ENCODE data around the gene ZMAT5.
A peak's percentile ranks its signal among the peaks of the same experiment; 100 is the strongest.

ZMAT5 gene

DNA sequence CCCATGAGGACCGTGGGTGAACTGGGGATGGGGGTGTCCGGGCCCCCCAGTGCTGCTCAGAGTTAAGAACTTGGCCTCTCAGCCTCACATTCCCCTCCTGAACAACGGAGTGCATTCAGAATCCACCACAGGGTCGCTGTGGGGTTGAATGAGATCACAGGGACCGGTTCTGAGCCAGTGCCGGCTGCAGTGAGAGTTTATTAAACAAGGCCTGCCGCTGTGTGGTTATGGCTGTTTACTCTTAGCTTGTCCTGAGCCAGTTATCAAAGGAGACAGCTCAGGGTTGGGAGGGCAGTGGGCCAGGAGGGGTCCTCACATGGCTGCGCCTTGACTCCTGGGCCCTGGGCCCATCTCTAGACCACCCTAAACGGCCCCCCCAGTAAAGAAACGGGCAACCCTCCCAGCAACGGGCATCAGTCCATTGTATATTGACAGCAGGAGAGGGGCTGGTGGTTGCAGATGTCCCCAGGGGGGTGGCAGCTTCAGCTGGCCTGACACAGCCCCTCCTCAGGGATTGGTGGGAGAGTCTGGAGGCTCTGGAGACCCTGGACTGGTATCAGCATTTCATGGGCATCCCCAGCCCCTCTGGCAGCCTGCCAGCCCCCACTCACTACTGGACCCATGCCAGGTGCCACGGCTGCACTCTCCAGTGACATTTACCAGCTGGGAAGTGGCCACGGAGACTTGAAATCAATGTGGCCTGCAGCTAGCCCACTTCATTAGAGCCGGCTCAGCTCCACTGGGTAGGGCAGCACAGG lies 62.1 kb downstream of the ZMAT5 start:
- no peak for DNase-seq

DNA sequence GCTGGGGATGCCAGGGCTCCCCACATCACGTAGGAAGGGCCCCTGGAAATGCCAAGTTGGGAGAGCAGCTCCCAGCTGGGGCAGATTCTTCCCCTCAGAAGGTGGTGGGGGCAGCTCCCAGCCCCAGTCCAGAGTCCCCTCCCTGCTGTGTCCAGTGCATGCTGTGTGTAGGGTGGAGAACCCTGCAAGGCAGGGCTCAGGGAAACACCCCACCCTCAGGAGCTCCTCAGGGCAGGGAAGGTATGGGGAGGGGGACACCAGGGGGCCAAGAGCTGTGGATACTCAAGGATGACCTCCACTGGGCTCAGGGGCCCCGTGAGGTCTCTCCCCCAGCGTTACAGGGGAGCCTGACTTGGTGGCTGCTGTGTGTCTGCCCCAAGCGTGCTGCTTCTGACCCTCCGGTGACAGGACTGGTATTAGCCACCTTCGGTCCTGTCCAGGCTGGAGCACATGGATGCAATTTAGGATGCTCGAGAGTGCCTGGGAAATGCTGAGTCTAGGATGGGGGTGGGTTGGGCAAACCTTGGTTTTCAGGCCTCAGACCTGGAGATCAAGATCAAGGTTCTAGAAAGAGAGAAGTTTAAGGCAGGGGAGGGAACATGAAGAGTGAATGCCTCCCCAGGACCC lies 63.1 kb downstream of the ZMAT5 start:
- DNase-seq: no peak

DNA sequence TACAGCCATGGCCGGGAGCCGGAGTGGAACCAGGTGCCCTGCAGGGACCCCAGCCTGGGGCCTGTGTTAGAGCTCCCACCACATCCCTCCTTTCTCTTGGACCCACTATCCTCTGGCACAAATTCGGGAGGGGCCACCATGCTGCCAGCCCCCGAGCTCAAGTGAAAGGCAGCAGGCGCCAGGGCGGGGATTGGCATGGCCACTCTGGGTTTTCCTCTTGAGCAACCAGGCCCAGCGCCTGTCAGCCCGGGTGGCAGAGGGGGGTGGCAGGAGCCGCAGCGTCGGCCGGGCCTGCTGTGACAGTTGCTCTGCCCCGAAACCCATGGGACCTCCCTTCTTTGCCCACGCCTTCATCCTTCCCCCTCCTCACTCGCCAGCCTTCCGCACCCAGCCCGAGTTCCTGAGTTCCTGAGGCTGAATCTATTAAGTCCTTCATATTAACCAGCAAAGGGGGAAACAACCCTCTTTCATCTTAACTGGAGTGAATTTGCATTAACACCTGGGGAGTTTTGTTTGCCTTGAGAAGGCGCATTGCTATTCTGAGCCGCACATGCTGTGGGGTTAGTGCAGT lies 63.8 kb downstream of the ZMAT5 start:
- no peak for DNase-seq

DNA sequence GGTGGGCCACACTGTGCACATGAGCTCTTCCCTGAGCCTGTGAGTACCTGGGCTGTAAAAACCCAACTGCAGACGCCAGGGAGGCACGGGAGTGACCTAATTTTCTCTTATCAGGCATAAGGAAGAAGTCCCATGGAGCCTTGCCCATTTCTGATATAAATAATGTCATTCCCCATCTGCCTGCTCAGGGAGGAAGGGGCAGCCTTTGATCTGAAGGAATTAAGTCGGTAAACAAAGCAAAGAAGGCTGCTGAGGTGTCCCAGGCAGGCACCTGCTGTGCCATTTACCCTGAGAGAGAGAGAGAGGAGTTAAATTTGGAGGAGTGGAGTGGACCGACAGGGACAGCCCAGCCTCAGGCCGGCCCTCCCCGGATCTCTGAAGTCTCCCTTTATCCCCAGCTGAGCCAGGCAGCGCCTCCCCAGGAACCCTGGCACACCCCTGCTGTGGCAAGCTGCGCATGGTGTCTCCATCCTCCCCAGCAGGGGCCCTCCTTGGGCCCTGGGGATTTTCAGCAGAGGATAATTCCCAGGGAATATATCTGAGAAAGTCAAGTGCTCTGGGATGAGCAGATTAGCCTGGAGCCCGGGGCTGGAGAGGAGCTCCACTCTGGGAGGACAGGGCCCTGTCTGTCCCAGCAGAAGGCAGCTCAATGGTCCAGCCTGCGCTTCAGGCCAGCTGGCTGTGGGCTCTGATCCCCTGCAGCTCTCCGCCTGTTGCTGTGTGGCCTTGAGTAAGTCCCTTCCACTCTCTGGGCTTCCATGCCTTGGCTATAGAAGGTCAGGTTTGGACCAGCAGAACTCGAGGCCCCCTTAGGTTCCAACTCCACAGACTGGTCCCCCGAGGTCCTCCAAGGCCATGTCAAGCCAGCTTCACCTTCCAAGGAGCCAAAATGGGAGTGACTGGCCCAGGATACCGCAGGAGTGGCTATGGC lies 64.5 kb downstream of the ZMAT5 start:
- DNase-seq: no peak

DNA sequence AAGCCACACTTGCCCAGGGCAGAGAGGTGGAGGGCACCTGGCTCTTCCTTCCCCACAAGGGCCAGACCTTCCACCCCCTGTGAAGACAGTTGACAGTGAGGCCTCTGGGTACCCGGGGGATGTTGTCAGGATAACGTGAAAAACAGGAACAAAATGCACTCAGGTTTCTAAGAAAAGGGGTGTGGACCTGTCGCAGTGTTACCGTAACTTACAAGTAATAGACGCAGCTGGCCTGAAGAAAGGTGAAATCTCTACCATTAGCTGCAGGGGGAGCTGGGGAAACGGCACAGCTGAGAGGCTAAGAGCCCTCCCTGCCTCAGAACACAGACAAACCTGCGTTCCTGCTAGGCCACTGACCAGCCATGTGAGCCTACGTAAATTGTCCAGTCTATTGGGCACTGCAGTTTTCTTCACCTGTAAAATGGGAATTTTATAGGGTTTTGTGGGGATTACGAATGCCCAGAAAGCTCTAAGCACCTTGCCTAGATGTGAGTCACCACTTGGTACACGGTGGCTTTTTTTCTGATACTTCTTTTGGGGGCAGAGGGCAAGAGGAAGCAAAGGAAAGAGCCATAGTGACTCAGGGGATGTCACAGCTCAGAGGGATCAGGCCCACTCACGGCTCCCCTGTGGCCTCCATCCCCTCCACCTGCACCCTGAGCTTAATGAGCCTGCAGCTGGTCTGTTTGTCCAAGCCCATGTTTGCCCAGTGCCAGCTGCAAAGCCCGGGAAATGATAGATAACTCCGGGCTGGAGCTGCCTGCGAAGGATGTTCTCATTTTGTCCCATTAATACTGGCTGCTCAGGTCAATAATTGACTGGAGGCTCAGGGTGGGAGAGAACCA lies 65.4 kb downstream of the ZMAT5 start:
- peak; percentile 30 for DNase-seq

DNA sequence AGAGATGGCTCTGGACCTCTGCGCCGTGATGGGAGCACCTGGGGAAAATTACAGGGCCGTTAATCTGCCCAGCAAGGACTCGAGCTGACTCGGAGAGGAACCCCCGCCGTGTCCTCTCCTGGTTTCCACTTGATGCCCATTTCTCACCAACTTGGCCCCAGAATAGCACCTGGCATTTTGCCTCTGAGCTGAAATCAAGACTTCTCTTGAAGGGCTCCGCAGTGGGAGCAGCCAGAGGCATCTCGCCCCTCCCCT lies 66.0 kb downstream of the ZMAT5 start:
- DNase-seq: no peak

DNA sequence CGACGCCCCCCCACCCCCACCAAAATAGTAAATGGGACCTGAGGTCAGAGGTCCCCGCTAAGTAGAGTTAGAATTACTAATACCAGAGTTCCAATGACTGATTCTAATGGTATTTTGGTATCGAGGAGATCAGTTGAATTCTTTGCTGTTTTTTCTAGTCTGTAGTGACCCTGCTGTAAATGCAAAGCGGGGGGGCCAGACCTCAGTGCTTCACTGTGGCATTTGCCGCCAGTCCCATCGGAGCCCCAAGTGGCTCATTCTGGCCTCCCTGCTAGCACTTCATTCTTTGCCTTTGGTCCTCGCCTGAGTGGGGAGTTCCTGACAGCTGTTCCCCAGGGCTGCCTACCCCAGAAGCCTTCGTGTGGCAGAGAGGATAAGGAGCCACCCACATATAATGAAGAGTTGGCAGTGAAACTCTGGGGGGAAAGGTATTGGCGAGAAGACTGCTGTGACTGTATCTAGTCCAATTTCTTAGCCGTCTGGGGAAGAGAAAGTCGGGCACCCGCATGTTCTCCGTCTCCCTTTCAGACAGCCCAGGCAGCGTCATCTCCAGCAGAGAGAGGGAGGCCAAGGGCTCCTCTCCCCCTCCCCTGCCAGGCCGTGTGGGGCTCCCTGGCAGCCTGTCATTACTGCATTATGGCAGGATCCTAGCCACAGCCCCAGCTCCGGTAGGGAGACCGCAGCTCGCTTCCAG lies 66.5 kb downstream of the ZMAT5 start:
- no peak for DNase-seq

DNA sequence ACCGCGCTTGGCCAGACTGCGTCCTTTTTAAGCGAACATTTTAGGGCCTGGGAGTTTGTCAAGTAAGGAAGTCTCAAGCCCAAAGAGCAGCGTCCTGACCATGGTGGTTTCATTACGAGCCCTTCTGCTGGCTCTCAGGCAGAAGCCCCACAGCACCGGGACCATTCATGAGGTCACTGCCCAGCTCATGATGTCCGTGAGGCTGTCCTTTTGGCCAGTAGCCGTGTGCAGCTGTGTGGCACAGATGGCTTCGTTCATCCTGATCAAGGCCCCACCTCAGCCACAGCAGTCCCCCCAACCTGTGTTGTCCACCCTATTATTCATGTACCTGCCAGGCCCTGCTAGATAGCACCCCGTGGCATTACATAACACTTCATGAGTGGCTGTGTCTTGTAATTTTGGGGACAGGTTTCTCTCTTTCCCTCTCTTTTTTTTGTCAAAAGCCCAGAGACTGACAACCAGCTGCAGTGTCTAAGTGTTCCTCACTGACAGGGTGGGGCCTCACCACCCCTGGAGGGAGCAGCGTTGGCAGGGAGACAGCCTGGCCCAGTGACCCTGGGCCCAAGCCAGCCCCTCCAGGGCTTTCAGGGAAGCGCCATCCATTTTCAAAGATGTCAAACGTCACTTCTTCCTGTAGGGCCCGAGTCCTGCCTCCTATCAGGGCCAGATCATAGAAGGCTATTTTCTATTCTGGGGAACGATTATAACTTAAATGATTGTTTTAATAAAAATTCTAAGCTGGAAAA lies 68.8 kb downstream of the ZMAT5 start:
- no peak for DNase-seq

DNA sequence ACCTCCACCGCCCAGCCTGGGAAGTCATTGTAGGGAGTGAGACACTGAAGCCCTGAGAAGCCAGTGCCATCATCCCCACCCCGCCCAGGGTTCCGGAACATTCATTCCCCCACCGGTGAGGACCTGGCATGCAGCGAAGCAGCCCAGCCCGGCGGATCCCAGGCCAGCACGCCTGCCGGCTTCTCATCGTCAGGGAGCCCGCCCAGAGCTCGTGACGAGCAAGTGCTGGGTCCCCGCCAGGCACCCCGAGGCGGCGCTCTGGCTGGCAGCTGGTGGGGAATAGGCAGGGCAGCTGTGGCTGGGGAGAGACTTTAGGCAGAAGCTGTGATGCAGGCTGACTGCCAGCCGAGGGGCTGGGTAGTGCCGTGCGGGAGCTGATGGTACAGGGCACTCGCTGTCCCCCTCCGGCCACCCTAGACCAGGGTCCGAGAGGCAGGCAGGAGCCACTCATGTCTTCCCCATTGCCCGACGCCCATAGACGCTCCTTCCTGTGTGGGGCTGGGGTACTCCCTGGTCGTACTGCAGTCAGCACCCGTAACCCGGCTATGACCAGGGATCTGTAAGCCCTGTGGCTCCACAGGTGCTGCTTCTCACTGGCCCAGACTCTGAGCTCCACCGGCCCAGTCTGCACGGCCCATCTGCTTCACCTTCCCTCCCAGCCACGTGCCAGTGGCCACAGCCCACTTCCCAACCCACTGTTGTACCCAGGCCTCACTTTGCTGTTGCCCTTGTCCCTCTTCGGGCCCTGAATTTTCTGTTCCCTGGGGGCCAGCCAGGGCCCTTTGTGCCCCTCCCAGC lies 71.5 kb downstream of the ZMAT5 start:
- DNase-seq: no peak

DNA sequence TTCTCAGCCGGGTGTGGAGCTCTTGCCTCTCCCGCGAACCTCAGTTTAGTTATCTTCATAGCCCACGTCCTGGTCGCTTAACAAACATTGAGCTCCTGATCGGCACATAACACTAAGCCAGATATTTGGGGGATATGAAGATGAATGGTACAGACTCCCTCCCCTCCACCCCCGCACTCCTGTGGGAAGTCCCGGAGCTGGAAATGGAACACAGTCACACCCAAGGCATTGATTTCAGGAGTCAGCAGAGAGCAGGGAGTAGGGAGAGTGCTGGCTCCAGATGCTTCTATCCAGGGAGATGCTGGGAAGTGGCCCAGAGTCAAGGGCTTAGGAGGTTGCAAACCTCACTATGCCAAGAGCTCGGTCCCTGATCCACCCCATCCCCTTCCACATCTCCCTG lies 73.1 kb downstream of the ZMAT5 start:
- no peak for DNase-seq

DNA sequence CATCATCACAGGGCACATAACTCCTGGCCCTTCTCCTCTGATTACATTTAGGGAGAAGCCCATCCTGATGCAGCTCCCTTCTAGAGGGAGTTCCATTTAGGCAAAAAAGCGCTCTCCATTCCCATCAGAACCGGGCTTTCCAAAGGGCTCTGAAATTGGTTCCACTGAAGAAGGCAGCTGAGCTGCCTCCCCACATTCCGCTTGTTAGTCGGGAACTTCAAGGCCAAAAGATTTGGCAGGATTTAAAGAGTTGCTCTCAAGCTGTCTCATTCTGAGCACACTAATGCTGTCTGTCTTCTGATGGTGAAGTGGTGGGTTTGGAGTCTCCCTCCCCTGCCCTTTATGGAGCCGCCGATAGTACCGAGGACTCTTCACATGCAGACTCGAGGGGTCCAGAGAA lies 73.6 kb downstream of the ZMAT5 start:
- DNase-seq: no peak

DNA sequence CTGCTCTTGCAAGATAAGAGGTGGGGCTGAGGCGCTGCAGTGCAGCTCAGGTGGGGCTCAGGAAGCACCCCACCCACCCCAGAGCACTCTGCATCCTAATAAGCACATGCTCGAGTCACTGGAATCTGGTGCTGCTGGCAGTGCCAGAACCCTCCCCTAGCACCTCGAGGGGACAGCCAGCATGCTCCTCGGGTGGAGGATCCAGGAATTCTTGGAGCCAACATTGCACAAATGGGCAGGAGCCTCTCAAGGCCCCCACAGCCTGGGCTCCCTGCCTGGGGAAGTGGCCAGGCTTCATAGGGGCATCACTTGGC lies 74.5 kb downstream of the ZMAT5 start:
- no peak for DNase-seq

DNA sequence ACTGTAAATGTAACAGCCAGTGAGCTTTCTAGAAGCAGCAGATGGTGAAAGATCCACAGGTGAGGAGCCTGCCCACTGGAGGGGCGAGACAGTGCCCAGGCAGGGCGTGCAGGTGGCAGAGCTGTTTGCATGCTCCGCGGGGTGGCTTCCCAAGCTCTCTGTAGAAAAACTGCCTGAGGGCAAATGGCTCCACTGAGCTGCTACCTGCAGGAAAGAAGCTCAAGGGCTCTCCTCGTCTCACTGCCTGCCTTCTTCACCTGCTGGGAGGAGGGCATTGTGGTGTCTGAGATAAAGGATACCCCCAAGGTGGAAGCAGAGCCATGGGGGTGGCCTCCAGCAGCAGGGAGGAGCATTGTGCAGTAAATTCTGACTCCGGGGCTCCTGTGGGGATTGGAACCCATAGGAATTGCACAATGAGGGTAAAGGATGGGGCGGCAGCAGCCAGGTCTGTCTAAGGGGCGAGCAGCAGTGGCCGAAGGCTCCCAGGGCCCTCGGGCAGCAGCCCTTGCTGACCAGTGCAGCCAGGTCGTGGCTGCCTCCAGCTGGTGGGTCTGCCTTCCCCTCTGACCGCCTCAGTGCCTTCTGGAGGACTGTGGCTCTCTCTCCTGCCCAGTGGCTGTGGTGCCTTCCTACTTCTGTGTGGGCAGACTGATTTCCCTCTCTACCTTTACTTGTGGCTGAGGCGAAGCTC lies 75.0 kb downstream of the ZMAT5 start:
- DNase-seq: peak; percentile 40

DNA sequence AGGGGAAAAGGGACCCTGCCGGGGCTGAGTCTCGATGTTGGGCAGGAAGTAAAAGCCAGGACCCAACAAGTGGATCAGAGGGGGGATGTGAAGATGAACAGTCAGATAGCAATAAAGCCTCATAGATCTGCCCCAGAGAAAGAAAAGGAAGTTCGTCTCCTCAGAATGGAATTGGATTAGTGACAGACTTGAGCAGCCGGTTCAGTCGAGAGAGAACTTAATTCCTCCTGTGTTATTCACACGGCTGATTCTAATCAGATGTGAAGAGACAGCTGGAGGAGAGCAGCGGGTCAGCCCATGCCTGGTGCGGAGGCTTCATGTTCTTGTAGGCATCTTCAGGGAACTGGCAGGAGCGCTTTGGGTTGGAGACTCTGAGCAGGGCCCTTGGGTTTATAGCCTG lies 76.3 kb downstream of the ZMAT5 start:
- DNase-seq: no peak

DNA sequence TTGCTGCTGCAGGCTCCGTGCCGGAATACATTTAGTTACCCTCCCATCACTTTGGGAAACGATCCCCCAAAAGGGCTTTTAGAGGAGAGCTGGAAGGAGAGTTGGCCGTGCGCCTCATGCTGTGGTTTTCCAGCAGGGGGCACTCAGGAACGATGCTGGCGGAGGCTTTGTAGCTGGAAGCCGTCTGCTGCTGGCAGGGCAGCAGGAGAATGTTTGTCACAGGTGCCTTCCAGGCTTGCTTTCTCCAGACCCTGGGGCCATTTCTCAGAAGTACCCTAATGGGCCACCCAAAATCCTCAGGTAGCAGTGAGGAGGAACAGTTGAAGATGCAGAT lies 77.0 kb downstream of the ZMAT5 start:
- peak; percentile 3 for DNase-seq

DNA sequence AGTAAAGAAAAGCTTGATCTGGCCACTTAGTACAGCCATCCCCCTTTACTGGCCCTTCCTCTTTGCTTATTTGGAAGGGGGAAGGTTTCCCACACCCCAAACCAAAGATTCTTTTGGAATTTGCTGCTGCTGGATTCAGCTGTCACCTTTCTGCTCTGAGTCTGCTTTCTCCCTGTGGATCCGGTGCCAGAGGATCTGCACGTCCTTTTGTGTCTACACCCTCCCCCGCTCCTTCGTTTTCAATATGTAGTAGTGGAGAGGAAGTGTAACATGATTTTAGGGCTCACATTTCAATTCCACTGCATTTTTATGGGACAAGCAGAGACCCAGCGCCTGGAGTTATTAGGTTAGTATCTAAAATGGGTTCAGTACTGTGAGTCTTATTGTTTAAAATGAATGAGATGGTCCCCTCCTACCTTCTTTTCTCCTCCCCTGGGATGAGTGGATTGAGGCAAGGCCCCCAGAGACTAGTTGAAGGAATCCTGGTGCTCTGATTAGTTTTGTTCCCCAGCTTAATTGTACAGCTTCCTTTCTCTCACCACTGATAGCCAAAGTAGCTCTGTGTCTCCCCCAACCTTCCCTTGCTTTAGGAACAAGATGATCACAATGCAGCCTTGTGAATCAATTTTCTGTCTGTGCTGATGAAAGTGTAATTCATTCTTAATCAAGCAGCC lies 77.5 kb downstream of the ZMAT5 start:
- DNase-seq: no peak

DNA sequence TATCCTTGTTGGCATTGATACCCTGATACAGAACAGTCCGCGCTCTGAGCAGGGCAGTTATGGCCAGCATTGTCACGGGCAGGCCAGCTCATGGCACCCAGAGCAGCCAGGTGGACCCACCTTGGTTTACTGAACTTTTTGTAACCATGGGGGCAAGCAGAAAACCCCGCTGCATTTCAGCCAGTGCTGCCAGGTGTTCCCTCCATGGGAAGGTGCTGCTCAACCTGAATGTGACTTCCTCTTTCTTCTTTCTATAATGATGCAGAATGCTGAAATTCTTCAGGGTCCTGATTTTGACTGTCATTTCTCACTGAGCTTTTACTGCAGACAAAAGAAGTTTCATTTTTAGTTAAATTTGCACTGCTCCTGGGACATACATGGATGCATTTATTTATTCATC lies 82.6 kb downstream of the ZMAT5 start:
- DNase-seq: no peak

DNA sequence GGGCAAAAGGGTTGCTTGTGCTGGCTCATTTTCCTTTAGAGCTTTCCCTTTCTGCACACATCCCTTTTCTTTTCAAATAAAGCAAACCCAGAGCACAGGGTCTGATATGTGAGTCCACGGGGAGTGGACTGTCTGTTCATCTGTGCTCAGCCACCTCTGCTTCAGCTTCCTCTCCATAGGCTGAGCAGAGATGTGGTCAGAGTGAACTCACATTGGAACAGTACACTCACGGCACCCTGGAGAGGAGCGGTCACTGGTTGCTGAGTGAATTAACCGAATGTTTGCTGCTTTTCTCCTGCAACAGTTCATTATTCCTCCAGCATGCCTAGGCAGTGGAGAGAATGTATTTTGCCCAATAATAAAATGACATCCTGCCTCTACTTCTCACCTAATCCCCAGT lies 83.3 kb downstream of the ZMAT5 start:
- no peak for DNase-seq
